Liver (tissue), 9 donors: Measurements from ENCODE around the gene AGAP9. TPM values are rescaled to one million over a fixed set of nuclear protein-coding genes. Genes with fewer than 3 reads are reported as not detected.
"Not testable (repeated sequence)": the region's sequence is repeated elsewhere in the genome, so short reads cannot be mapped to it uniquely, and the experiment has no call there.

Experiments used
- DNase-seq: peaks from one replicate; pipeline ENCODE4 v3.0.0-alpha.2; 2017; ENCODE audit warnings: low spot score
- H3K27ac ChIP-seq, 2 donors: one replicate each; pipeline ENCODE4 v1.7.0; 2013; ENCODE audit warnings: inconsistent platforms in 2 of 2, low read length in 2 of 2, control low read depth in 1 of 2, low read depth in 1 of 2, mild to moderate bottlenecking in 1 of 2
- H3K27me3 ChIP-seq, 4 donors: one replicate each; pipeline versions ENCODE4 v1.6.1 to v1.7.0; 2013; ENCODE audit warnings: low read length in 3 of 4, inconsistent platforms in 1 of 4, mild to moderate bottlenecking in 1 of 4, moderate library complexity in 1 of 4; ENCODE audit not compliant: control insufficient read depth in 4 of 4, insufficient read depth in 4 of 4
- H3K36me3 ChIP-seq, 4 donors: one replicate each; pipeline versions ENCODE4 v1.6.1 to v1.7.0; 2013; ENCODE audit warnings: low read length in 3 of 4, mild to moderate bottlenecking in 3 of 4, low read depth in 1 of 4, moderate library complexity in 1 of 4; ENCODE audit not compliant: control insufficient read depth in 4 of 4, insufficient read depth in 3 of 4
- H3K4me1 ChIP-seq, 4 donors: one replicate each; pipeline versions ENCODE4 v1.6.1 to v1.7.0; 2013; ENCODE audit warnings: low read length in 3 of 4, mild to moderate bottlenecking in 3 of 4, moderate library complexity in 1 of 4; ENCODE audit not compliant: control insufficient read depth in 4 of 4, insufficient read depth in 4 of 4
- H3K4me3 ChIP-seq, 3 donors: one replicate each; pipeline versions ENCODE4 v1.6.1 to v1.7.0; 2013; ENCODE audit warnings: low read length in 3 of 3, control low read depth in 1 of 3, low read depth in 1 of 3, mild to moderate bottlenecking in 1 of 3
- H3K9ac ChIP-seq, 2 donors: one replicate each; pipeline ENCODE4 v1.7.0; 2013; ENCODE audit warnings: low read length in 2 of 2, mild to moderate bottlenecking in 2 of 2, moderate library complexity in 2 of 2, control low read depth in 1 of 2, low read depth in 1 of 2
- H3K9me3 ChIP-seq, 4 donors: one replicate each; pipeline versions ENCODE4 v1.6.1 to v1.7.0; 2013; ENCODE audit warnings: low read length in 3 of 4; ENCODE audit not compliant: control insufficient read depth in 4 of 4
- WGBS: extraction: QIAGEN DNeasy Blood & Tissue Kit; methylation state at CpG from one replicate; pipeline ENCODE4 v1.1.7; 2013; 5-methylcytosine and 5-hydroxymethylcytosine counted together
- polyA plus RNA-seq, 2 donors: library from polyadenylated mRNA; stranded (reverse) in 1 of 2; unstranded in 1 of 2; fragments of 200-250 nt in 1 of 2; fragments of >200 nt in 1 of 2; fragmentation: Nextera tagmentation in 1 of 2; extraction: Ambion mirVana in 1 of 2; gene quantifications; one replicate each; pipeline versions ENCODE4 v1.2.1 to v1.2.3, GENCODE V29; 2013 to 2015
- total RNA-seq, 2 donors: library from RNA; depleted of rRNA; stranded (reverse); fragments of >200 nt; gene quantifications; one replicate each; pipeline ENCODE4 v1.2.3, GENCODE V29; 2014
- donor health status: healthy.
- donor health status: healthy.
- donor health status: healthy.
- donor health status: healthy.
- donor health status: healthy.

AGAP9 gene
- total RNA-seq (10 to 100 TPM in 1 of 2 donors, 1 to 10 TPM in 1; 1.0 to 10.8 TPM), polyA plus RNA-seq (1 to 10 TPM; 3.2 to 3.3 TPM)

- H3K4me1 ChIP-seq, H3K27me3 ChIP-seq, H3K27ac ChIP-seq, H3K36me3 ChIP-seq, DNase-seq, H3K9me3 ChIP-seq, H3K9ac ChIP-seq, H3K4me3 ChIP-seq: not testable (repeated sequence)
- no CpG with 5 or more reads among the region's 20 CpGs for WGBS
Measured at GRCh38 chr10:47523475-47523874, at the start of gene AGAP9. AGAP9 (minus strand) TSS chr10:47523638; CDS start chr10:47523526, 112 bp downstream.

GRCh38 chr10:47571138-47571912, 47.9 kb upstream of the AGAP9 start:
- H3K9me3 ChIP-seq, H3K4me1 ChIP-seq, H3K27ac ChIP-seq, H3K36me3 ChIP-seq, H3K27me3 ChIP-seq, DNase-seq, H3K9ac ChIP-seq, H3K4me3 ChIP-seq: not testable (repeated sequence)
- WGBS, result 68% methylated on average over 7 of the region's 9 CpGs

GRCh38 chr10:47566757-47567156, 43.3 kb upstream of the AGAP9 start:
- H3K27ac ChIP-seq, H3K4me1 ChIP-seq, H3K9me3 ChIP-seq, H3K27me3 ChIP-seq, DNase-seq, H3K4me3 ChIP-seq, H3K36me3 ChIP-seq, H3K9ac ChIP-seq: not testable (repeated sequence)
- WGBS, result 89% methylated on average over 3 of the region's 7 CpGs

GRCh38 chr10:47566108-47566699, 42.8 kb upstream of the AGAP9 start:
- not testable (repeated sequence) for H3K27ac ChIP-seq, H3K4me3 ChIP-seq, H3K9ac ChIP-seq, H3K27me3 ChIP-seq, H3K36me3 ChIP-seq, H3K9me3 ChIP-seq, H3K4me1 ChIP-seq, DNase-seq
- WGBS, result 78% methylated on average over 14 of the region's 18 CpGs

- DNase-seq, H3K4me3 ChIP-seq: not testable (repeated sequence)
- 75% methylated on average over 47 of the region's 47 CpGs for WGBS
Measured at GRCh38 chr10:47565517-47565920, 42.1 kb upstream of the AGAP9 start.

GRCh38 chr10:47564953-47565352, 41.5 kb upstream of the AGAP9 start:
- DNase-seq, H3K9me3 ChIP-seq, H3K9ac ChIP-seq, H3K27me3 ChIP-seq, H3K27ac ChIP-seq, H3K4me3 ChIP-seq, H3K36me3 ChIP-seq, H3K4me1 ChIP-seq: not testable (repeated sequence)
- WGBS, result 97% methylated on average over 17 of the region's 27 CpGs

More at GRCh38 chr10:47565517-47565920, 42.1 kb upstream of the AGAP9 start:
- H3K9ac ChIP-seq, H3K27ac ChIP-seq, H3K36me3 ChIP-seq, H3K27me3 ChIP-seq, H3K9me3 ChIP-seq, H3K4me1 ChIP-seq: not testable (repeated sequence)

- not testable (repeated sequence) for H3K27ac ChIP-seq, H3K4me1 ChIP-seq, H3K9me3 ChIP-seq, DNase-seq, H3K27me3 ChIP-seq, H3K36me3 ChIP-seq, H3K4me3 ChIP-seq, H3K9ac ChIP-seq
- WGBS, result 97% methylated on average over 8 of the region's 16 CpGs
Measured at GRCh38 chr10:47564318-47564717, 40.9 kb upstream of the AGAP9 start.

- H3K27ac ChIP-seq, H3K27me3 ChIP-seq, DNase-seq, H3K36me3 ChIP-seq, H3K9me3 ChIP-seq, H3K4me1 ChIP-seq, H3K4me3 ChIP-seq, H3K9ac ChIP-seq: not testable (repeated sequence)
- 62% methylated on average over 7 of the region's 7 CpGs for WGBS
Measured at GRCh38 chr10:47560452-47560851, 37.0 kb upstream of the AGAP9 start.
